ENCODE data around the gene ARID3A. TPM values are rescaled to one million over a fixed set of nuclear protein-coding genes. Genes with fewer than 3 reads are reported as not detected.
A peak's percentile ranks its signal among the peaks of the same experiment; 100 is the strongest.

Gene ARID3A
- total RNA-seq, 1 experiment from 2014 or later: 239 TPM

DNA sequence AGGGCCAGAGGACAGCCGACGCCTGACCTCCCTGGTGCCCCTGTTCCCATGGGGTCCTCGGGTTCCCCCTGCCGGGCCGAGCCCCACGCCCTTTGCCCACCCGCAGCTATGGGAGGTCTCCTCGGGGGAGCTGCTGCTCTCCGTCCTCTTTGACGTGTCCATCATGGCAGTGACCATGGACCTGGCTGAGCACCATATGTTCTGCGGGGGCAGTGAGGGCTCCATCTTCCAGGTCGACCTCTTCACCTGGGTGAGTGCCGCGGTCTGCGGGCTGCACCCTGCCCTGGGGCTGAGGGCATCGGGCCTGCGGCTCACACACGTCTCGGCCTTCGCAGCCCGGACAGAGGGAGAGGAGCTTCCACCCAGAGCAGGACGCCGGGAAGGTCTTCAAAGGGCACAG is 64.9 kb downstream of the ARID3A start:
- POLR2A ChIA-PET: no interaction called here
- intact Hi-C loops (cut with micrococcal nuclease; ENCODE audit: unreplicated experiment): no loop called here
- CTCF ChIA-PET: no interaction called here

GRCh38 chr19:991174-991931 is 65.5 kb downstream of the ARID3A start:
- Mint-ChIP-seq H3K36me3 (ENCODE audit: insufficient read depth, unreplicated experiment) (peaks cover 75% of the 10 kb centered on the region), H3K4me1 (ENCODE audit: low read depth, unreplicated experiment) (no peaks in the 10 kb centered on the region), H3K9me3 (ENCODE audit: unreplicated experiment) (no peaks in the 10 kb centered on the region), H3K4me3 (ENCODE audit: unreplicated experiment) (no peak overlapping the region), H3K27me3 (ENCODE audit: insufficient read depth, unreplicated experiment) (no peaks in the 10 kb centered on the region), H3K27ac (ENCODE audit: unreplicated experiment) (no peak overlapping the region)
- CTCF ChIA-PET: no interaction called here
- Histone ChIP-seq H3K36me3 (ENCODE audit: control insufficient read depth, insufficient read depth, low read length) (peaks cover 4% of the 10 kb centered on the region), H3K9me3 (no peaks in the 10 kb centered on the region), H3K27me3 (replicated peaks; ENCODE audit: control insufficient read depth, insufficient read depth, low read length) (no peaks in the 10 kb centered on the region), H3K4me1 (peaks cover 38% of the 10 kb centered on the region), H3K4me3 (ENCODE audit: low read depth, low read length) (no peak overlapping the region)
- DNase-seq: peak; percentile 65 to 78
- intact Hi-C loops (cut with micrococcal nuclease; ENCODE audit: unreplicated experiment): no loop called here
- no peak for TF ChIP-seq CTCF (IDR thresholded peaks at IDR 0.05; ENCODE audit: insufficient read depth in 1 of 2, low read depth in 1 of 2, low read length in 1 of 2, severe bottlenecking in 1 of 2, unreplicated experiment in 1 of 2)
- BruUV-seq (replicated peaks): no TSS peak
- POLR2A ChIA-PET: no interaction called here

More for the DNA sequence above, 64.9 kb downstream of the ARID3A start:
- no TSS peak for BruUV-seq (replicated peaks)
- Mint-ChIP-seq H3K27ac (ENCODE audit: unreplicated experiment) (no peak overlapping the region), H3K4me1 (ENCODE audit: low read depth, unreplicated experiment) (no peaks in the 10 kb centered on the region), H3K9me3 (ENCODE audit: unreplicated experiment) (no peaks in the 10 kb centered on the region), H3K36me3 (ENCODE audit: insufficient read depth, unreplicated experiment) (peaks cover 69% of the 10 kb centered on the region), H3K27me3 (ENCODE audit: insufficient read depth, unreplicated experiment) (no peaks in the 10 kb centered on the region), H3K4me3 (ENCODE audit: unreplicated experiment) (no peak overlapping the region)
- Histone ChIP-seq H3K9me3 (no peaks in the 10 kb centered on the region), H3K4me3 (ENCODE audit: low read depth, low read length) (no peak overlapping the region), H3K36me3 (ENCODE audit: control insufficient read depth, insufficient read depth, low read length) (peaks cover 4% of the 10 kb centered on the region), H3K27me3 (replicated peaks; ENCODE audit: control insufficient read depth, insufficient read depth, low read length) (no peaks in the 10 kb centered on the region), H3K4me1 (peaks cover 32% of the 10 kb centered on the region)
- no peak for TF ChIP-seq CTCF (IDR thresholded peaks at IDR 0.05; ENCODE audit: insufficient read depth in 1 of 2, low read depth in 1 of 2, low read length in 1 of 2, severe bottlenecking in 1 of 2, unreplicated experiment in 1 of 2)
- no peak for DNase-seq

GRCh38 chr19:991932-992669 is 66.3 kb downstream of the ARID3A start:
- CTCF ChIA-PET: no interaction called here
- BruUV-seq (replicated peaks): no TSS peak
- H3K9me3 ChIP-seq: no peaks in the 10 kb centered on the region
- Mint-ChIP-seq H3K4me1 (ENCODE audit: low read depth, unreplicated experiment) (no peaks in the 10 kb centered on the region), H3K9me3 (ENCODE audit: unreplicated experiment) (no peaks in the 10 kb centered on the region), H3K4me3 (ENCODE audit: unreplicated experiment) (no peak overlapping the region), H3K27me3 (ENCODE audit: insufficient read depth, unreplicated experiment) (no peaks in the 10 kb centered on the region), H3K27ac (ENCODE audit: unreplicated experiment) (no peak overlapping the region), H3K36me3 (ENCODE audit: insufficient read depth, unreplicated experiment) (peaks cover 75% of the 10 kb centered on the region)
- peaks cover 42% of the 10 kb centered on the region for H3K4me1 ChIP-seq
- no peak for TF ChIP-seq CTCF (IDR thresholded peaks at IDR 0.05; ENCODE audit: insufficient read depth in 1 of 2, low read depth in 1 of 2, low read length in 1 of 2, severe bottlenecking in 1 of 2, unreplicated experiment in 1 of 2)
- no peaks in the 10 kb centered on the region for H3K27me3 ChIP-seq (replicated peaks; ENCODE audit: control insufficient read depth, insufficient read depth, low read length)
- intact Hi-C loops (cut with micrococcal nuclease; ENCODE audit: unreplicated experiment): no loop called here
- no peak overlapping the region for H3K4me3 ChIP-seq (ENCODE audit: low read depth, low read length)
- peaks cover 3% of the 10 kb centered on the region for H3K36me3 ChIP-seq (ENCODE audit: control insufficient read depth, insufficient read depth, low read length)
- DNase-seq: no peak
- POLR2A ChIA-PET: no interaction called here
